ENCODE data around the gene HOXA3.
A peak's percentile ranks its signal among the peaks of the same experiment; 100 is the strongest.

- no peak for TF ChIP-seq CTCF (IDR thresholded peaks at IDR 0.05 in 8 of 11, conservative IDR thresholded peaks at IDR 0.05 in 3 of 11)
- peak in 1 of 3 donors; percentile 70 for TF ChIP-seq POLR2A (IDR thresholded peaks at IDR 0.05)
Measured at GRCh38 chr7:27130540-27131389, 21.6 kb downstream of the HOXA3 start, which contains the start of gene HOXA4.

Data from spleen (tissue), 7 donors.